ENCODE measurements around the gene KLK10. TPM values are rescaled to one million over a fixed set of nuclear protein-coding genes. Genes with fewer than 3 reads are reported as not detected.

Gene KLK10
- total RNA-seq, 1 donor from 2014 or later: 54.5 TPM

- Histone ChIP-seq H3K27me3 (no peaks in the 10 kb centered on the region), H3K4me1 (peaks cover 17% of the 10 kb centered on the region), H3K36me3 (no peaks in the 10 kb centered on the region), H3K9me3 (no peaks in the 10 kb centered on the region), H3K27ac (no peak overlapping the region), H3K4me3 (no peak overlapping the region)
- TF ChIP-seq POLR2AphosphoS5 (IDR thresholded peaks at IDR 0.05; ENCODE audit: insufficient read depth in 1 of 2, low read depth in 1 of 2): no peak
- no peak for TF ChIP-seq CTCF (IDR thresholded peaks at IDR 0.05)
- no peak for TF ChIP-seq POLR2A (IDR thresholded peaks at IDR 0.05)
- no peak for DNase-seq (ENCODE audit: extremely low spot score in 2 of 2)
- intact Hi-C loops (cut with DNase I): no loop called here
These were observed 3.7 kb downstream of the KLK10 start for GRCh38 chr19:51015691-51016267.

- no peak for TF ChIP-seq POLR2AphosphoS5 (IDR thresholded peaks at IDR 0.05; ENCODE audit: insufficient read depth in 1 of 2, low read depth in 1 of 2)
- no peak for TF ChIP-seq POLR2A (IDR thresholded peaks at IDR 0.05)
- no peak for TF ChIP-seq CTCF (IDR thresholded peaks at IDR 0.05)
- no peak overlapping the region for H3K4me3 ChIP-seq
- intact Hi-C loops (cut with DNase I): no loop called here
- no peaks in the 10 kb centered on the region for H3K9me3 ChIP-seq
- H3K4me1 ChIP-seq: peaks cover 16% of the 10 kb centered on the region
- no peak overlapping the region for H3K27ac ChIP-seq
- H3K36me3 ChIP-seq: no peaks in the 10 kb centered on the region
- no peak for DNase-seq (ENCODE audit: extremely low spot score in 2 of 2)
- H3K27me3 ChIP-seq: no peaks in the 10 kb centered on the region
These were observed 5.3 kb downstream of the KLK10 start for GRCh38 chr19:51014242-51014641.

- intact Hi-C loops (cut with DNase I): no loop called here
- DNase-seq (ENCODE audit: extremely low spot score in 2 of 2): no peak
- TF ChIP-seq POLR2AphosphoS5 (IDR thresholded peaks at IDR 0.05; ENCODE audit: insufficient read depth in 1 of 2, low read depth in 1 of 2): no peak
- Histone ChIP-seq H3K9me3 (no peaks in the 10 kb centered on the region), H3K4me1 (peaks cover 6% of the 10 kb centered on the region), H3K27ac (no peak overlapping the region), H3K27me3 (no peaks in the 10 kb centered on the region), H3K4me3 (no peak overlapping the region), H3K36me3 (no peaks in the 10 kb centered on the region)
These were observed 6.8 kb downstream of the KLK10 start for GRCh38 chr19:51012661-51013190.

- H3K4me1 ChIP-seq: peaks cover 6% of the 10 kb centered on the region
- no peak overlapping the region for H3K27ac ChIP-seq
- no peaks in the 10 kb centered on the region for H3K9me3 ChIP-seq
- DNase-seq (ENCODE audit: extremely low spot score in 2 of 2): no peak
- TF ChIP-seq POLR2AphosphoS5 (IDR thresholded peaks at IDR 0.05; ENCODE audit: insufficient read depth in 1 of 2, low read depth in 1 of 2) (peak in 1 of 2 donors; percentile 58), CTCF (IDR thresholded peaks at IDR 0.05) (no peak)
- no peaks in the 10 kb centered on the region for H3K27me3 ChIP-seq
- no peaks in the 10 kb centered on the region for H3K36me3 ChIP-seq
- no peak overlapping the region for H3K4me3 ChIP-seq
- intact Hi-C loops (cut with DNase I): no loop called here
These were observed 9.3 kb downstream of the KLK10 start for GRCh38 chr19:51010066-51010795.

GRCh38 chr19:51009061-51009891 is 10.2 kb downstream of the KLK10 start:
- intact Hi-C loops (cut with DNase I): no loop called here
- H3K4me1 ChIP-seq: peaks cover 6% of the 10 kb centered on the region
- H3K27me3 ChIP-seq: no peaks in the 10 kb centered on the region
- H3K9me3 ChIP-seq: no peaks in the 10 kb centered on the region
- H3K4me3 ChIP-seq: no peak overlapping the region
- no peak for DNase-seq (ENCODE audit: extremely low spot score in 2 of 2)
- H3K36me3 ChIP-seq: no peaks in the 10 kb centered on the region
- H3K27ac ChIP-seq: no peak overlapping the region
- TF ChIP-seq POLR2A (IDR thresholded peaks at IDR 0.05) (no peak), CTCF (IDR thresholded peaks at IDR 0.05) (no peak), POLR2AphosphoS5 (IDR thresholded peaks at IDR 0.05; ENCODE audit: insufficient read depth in 1 of 2, low read depth in 1 of 2) (no peak)

Data from vagina (tissue), 2 donors.